22Rv1 (cell line): Measurements from ENCODE around the gene LSAMP.

ENCODE experiments used
- ZFX ChIP-seq: fragments of 450-650 bp; IDR thresholded peaks from 2 replicates; pipeline ENCODE4 v1.6.1; 2017; ENCODE audit warnings: antibody characterized with exemption, borderline replicate concordance
- TF ChIP-seq, protein P1 (sequence below): fragments of 450-650 bp; IDR thresholded peaks from 2 replicates; pipeline ENCODE4 v1.5.1; 2017; ENCODE audit warnings: mild to moderate bottlenecking

GRCh38 chr3:116441652-116442051, 3.6 kb downstream of the LSAMP start:
- TF ChIP-seq, protein P1, sequence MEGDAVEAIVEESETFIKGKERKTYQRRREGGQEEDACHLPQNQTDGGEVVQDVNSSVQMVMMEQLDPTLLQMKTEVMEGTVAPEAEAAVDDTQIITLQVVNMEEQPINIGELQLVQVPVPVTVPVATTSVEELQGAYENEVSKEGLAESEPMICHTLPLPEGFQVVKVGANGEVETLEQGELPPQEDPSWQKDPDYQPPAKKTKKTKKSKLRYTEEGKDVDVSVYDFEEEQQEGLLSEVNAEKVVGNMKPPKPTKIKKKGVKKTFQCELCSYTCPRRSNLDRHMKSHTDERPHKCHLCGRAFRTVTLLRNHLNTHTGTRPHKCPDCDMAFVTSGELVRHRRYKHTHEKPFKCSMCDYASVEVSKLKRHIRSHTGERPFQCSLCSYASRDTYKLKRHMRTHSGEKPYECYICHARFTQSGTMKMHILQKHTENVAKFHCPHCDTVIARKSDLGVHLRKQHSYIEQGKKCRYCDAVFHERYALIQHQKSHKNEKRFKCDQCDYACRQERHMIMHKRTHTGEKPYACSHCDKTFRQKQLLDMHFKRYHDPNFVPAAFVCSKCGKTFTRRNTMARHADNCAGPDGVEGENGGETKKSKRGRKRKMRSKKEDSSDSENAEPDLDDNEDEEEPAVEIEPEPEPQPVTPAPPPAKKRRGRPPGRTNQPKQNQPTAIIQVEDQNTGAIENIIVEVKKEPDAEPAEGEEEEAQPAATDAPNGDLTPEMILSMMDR: no peak
- TF ChIP-seq ZFX: no peak
